GM12874 (cell line): Measurements from ENCODE around the gene DUSP15.

Experiments used
- CTCF ChIP-seq: IDR thresholded peaks from 2 replicates; pipeline ENCODE4 v1.5.1; 2011; ENCODE audit warnings: low read depth, mild to moderate bottlenecking, control low read depth, low read length, moderate library complexity; ENCODE audit not compliant: insufficient read depth

DUSP15 gene

GRCh38 chr20:31838646-31839292, 31.6 kb downstream of the DUSP15 start:
- no peak for TF ChIP-seq CTCF

GRCh38 chr20:31837896-31838397, 32.4 kb downstream of the DUSP15 start:
- TF ChIP-seq CTCF: no peak

GRCh38 chr20:31836853-31837608, 33.3 kb downstream of the DUSP15 start:
- TF ChIP-seq CTCF: no peak

GRCh38 chr20:31835977-31836852, 34.1 kb downstream of the DUSP15 start:
- TF ChIP-seq CTCF: no peak

GRCh38 chr20:31835554-31835953, 34.8 kb downstream of the DUSP15 start:
- no peak for TF ChIP-seq CTCF

GRCh38 chr20:31833931-31834521, 36.3 kb downstream of the DUSP15 start:
- no peak for TF ChIP-seq CTCF
